Embryonic facial prominence (tissue), 1 donor: ENCODE results near the gene PPP1R27.
A peak's percentile ranks its signal among the peaks of the same experiment; 100 is the strongest.

Source experiments
- DNase-seq: peaks from one replicate; pipeline ENCODE4 v3.0.0-alpha.2; 2016; ENCODE audit errors: extremely low spot score

Gene PPP1R27

DNA sequence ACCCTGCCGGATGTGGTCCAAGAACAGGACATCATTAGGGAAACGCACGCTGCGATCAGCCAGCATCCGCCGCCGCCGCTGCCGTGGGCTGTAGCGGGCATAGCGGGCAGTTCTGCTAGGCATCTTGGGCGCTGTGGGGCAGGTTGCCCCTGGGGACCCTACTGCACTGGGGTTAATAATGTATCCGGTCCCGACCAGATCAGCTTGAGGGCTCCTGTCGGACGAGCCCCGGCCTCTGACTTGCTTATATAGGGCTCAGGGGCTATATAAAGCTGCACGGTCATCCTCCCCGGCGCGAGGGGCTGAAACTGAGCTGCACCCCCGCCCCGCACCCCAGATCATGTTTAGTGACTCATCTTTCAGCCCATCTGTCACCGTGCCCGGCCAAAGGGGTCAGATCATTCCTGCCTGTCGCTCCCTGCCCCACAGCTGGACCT is at the start of gene PPP1R27:
Gene PPP1R27, minus strand, starts transcription at position 220 of the 437 bp plus-strand sequence. Its CDS starts 97 bp downstream, at position 123.
- DNase-seq: no peak

- no peak for DNase-seq
These were observed 49.7 kb upstream of the PPP1R27 start for GRCh38 chr17:81884520-81884919.

- no peak for DNase-seq
These were observed 44.3 kb upstream of the PPP1R27 start for GRCh38 chr17:81879121-81879520.

DNA sequence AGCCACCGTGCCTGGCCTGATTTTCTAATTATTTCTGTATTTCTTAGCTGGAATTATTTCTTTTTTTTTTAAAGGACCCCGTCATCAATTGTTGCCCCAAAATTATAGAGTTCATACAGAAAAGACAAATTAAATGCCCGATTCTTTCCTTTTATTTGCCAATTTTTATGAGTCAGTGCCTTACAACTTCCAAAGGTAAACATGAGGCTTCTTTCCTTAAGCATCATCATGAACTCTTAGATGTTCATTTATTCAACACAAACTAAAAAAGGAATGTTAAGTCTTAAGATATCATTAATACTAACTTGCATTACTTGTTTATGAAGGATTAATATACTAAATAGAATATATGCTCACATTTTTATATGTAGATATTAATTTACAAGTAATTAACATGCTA is 43.4 kb upstream of the PPP1R27 start:
- no peak for DNase-seq

- DNase-seq: no peak
These were observed 42.7 kb upstream of the PPP1R27 start for GRCh38 chr17:81877569-81877968.

- DNase-seq: peak; percentile 82
These were observed 36.8 kb upstream of the PPP1R27 start for GRCh38 chr17:81871387-81872230.

- no peak for DNase-seq
These were observed 36.1 kb upstream of the PPP1R27 start, which contains the start of gene ARHGDIA for GRCh38 chr17:81870981-81871386. Gene ARHGDIA, minus strand, starts transcription at chr17:81871337. Its CDS starts 1,407 bp downstream, at chr17:81869930.

DNA sequence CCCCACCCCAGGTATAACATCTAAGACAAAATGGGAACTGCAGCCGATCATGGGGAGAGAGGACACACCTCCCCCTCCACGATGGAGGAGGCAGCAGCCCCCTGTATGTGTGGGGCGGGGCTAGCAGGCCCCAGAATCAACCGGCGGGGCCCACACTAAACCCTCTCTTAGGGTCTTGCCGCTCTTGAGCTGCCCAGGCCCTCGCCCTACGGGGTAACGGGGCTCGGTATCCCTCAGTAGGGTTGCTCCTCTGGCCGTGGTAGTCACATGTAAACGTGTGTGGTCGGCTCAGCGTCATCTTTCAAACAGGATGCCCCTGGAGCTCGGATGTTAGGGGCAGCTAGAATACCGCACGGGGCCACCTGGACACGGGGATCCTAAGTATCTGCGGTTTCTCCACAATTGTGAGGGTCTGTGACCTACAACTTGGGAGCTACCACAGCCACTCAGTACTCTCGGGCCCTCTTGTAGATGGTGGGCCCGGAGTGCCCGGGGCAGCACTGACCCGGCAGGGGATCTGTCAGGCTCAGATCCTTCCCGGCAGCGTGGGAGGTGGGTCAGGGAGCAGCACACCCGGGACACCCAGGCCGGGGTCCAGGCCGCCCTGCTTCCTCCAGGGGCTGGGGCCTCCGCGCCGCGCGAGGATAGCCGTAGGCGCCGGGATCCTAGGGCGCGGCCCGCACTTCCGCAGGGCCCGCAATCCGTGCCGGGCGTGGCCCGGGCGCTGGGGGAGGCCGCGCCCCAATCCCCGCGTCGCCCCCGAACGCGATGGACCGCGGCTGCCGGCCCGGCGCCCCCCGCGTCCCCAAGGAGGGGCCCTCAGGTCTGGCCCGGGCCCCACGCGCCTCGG is 35.5 kb upstream of the PPP1R27 start:
- no peak for DNase-seq

DNA sequence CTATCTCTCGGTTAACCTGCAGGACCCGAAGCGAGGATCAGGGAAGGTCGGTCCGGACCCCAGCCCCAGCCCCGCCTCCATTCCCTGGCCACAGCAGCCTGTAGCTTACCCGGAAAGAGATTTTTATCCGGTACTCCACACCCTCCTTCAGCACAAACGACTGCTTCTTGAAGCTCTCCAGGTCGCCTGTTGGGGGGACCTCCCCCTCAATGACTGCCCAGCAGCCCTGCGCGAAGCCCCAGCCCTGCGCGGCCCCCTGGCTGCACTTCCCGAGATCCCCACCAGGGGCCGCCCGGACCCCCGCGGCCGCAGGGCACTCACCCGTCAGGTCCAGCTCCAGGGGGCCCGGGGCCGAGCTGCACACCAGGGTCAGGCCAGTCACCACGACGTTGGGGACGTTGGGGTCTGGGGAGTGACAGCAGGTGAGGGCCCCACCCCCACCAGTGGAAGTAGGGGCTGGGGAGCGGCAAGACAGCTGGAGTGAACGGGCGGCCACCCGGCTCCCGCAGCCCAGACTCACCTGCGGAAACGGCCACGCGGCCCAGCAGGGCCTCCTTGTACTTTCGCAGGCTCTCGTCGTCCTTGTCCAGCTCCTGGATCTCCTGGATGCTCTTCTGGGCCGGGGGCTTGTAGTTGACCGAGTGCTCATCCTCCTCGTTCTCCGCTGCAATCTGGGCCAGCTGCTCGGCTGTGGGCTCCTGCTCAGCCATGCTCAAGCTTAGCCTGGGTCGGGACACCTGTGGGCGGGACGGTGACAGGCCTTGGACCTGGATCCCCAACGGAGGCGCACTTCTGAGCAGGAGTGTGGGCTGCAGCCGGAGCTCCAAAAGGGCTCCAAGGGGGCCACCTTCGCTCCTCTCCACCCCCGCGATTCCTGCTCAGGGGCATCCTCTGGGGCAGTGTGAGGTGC is 34.6 kb upstream of the PPP1R27 start:
- no peak for DNase-seq

GRCh38 chr17:81868674-81869220 is 33.9 kb upstream of the PPP1R27 start:
- no peak for DNase-seq

- no peak for DNase-seq
These were observed 33.3 kb upstream of the PPP1R27 start for GRCh38 chr17:81867991-81868673.

DNA sequence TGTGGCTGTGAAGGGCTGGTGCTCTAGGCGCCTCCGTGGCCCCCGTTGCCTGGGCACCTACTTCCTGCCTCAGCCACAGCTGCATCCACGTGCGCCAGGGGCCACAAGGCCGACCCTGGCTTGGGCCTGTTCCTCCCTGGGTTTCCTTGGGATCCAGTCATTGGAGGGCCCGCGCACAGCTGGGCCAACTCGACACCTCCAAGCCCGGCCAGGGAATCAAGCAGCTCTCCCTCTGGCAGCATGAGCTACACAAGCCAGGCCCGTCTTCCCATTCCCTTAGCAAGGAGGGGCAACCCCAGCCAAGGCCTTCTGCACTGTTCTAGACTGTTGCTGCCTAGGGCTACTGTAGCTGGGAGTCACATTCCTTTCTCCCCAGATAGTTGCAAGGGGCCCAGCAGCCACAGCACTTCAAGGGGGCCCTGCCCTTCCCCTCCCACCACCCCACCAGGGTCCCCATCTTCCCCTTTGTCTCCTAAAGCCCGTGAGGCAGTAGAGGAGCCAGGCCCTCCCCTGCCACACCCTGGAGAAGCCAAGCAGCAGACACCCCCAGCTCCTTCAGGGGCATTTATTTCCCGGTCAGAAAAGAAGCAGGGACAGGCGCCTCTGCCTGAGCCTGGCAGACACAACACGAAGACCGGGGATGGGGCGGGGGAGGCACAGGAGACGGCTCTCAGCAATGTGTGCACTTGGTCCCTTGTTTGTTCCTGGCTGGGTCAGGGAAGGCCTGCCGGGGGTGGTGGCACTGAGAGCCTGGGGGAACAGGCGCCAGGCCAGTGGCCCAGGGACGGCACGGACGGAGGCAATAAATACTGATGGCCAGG is 32.5 kb upstream of the PPP1R27 start:
- no peak for DNase-seq

GRCh38 chr17:81866440-81867169 is 31.8 kb upstream of the PPP1R27 start:
- no peak for DNase-seq

DNA sequence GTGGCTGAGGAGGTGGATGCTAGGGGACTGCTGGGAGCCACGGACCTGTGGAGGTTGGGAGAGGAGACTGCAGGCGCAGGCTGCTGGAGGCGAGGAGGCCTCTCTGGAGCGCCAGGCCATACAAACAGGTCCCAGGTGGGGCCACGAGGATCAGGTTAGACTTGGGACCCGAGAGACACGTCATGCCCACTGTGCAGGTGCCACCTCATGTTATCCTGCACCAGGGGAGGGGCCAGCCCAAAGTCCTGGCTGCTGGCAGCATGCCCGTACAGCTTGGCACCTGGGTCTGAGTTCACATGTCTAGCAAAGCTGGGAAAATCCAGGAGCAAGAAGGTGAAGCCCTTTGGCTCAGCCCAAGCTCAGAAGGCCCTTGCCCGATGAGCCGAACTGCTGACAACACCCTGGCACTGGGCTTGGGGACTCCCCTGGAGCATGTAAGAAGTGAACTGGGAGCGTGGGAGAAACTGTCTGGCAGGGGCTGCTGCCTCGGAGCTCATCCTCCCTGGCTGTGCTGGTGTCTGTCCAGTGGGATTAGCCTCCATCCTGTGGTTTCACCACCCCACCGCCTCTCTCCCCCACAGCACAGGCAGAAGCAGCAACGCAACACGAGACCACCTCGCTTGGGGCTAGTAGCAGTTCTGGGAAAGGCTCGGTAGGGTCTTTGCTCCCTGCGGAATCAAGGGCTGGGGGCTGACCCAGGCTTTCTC is 31.0 kb upstream of the PPP1R27 start:
- no peak for DNase-seq

DNA sequence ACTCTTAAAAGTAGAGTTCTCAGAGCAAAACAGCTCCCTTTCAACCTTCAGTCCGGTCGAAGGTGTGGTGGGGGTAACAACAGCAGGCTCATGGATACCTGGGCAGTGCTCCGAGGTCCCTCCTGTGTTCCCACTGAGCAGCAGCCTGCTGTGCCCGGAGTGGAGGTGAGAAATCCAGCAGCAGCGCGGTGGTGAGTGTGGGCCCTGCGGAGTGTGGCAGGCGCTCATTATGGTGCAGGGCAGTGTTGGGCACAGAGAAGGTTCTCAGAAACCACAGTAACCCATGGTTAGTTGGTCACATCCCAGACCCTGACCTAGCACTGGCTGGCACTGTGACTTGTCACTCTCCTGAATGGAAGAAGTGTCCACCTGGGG is 30.5 kb upstream of the PPP1R27 start:
- no peak for DNase-seq

- no peak for DNase-seq
These were observed 29.3 kb upstream of the PPP1R27 start for GRCh38 chr17:81863833-81864768.

DNA sequence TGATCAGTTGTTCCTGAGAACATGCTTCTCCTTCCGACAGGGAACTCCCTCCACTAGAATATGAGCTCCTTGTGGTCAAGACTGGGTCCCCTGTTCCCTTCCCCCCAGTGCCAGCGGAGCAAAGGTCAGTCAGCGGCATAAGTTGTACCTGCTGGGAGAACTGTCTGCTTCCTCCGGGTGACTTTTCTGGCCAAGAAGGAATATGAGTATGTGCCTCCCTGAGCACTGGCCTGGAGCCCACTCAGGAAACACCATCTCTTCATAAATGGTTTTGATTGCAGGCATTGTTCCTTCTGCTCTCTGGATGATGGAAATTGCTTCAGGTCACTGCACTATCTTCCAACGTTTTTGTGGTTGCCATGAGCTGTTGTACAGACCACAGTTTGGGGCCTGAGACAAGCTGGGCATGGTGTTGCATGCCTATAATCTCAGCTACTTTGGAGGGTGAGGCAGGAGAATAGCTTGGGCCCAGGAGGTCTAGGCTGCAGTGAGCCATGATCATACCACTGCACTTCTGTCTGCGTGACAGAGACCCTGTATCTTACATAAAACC is 28.3 kb upstream of the PPP1R27 start:
- no peak for DNase-seq
